Measurements from ENCODE around the gene HOXA3.
A peak's percentile ranks its signal among the peaks of the same experiment; 100 is the strongest.

GRCh38 chr7:27196287-27196767 lies 43.9 kb upstream of the HOXA3 start:
- TF ChIP-seq EZH2 (IDR thresholded peaks at IDR 0.05; ENCODE audit: low read length, unreplicated experiment) = no peak
- peak; percentile 91 for TF ChIP-seq CTCF (conservative IDR thresholded peaks at IDR 0.05; ENCODE audit: low read depth, low read length)

Data from PC-3 (cell line).